Kidney (tissue), 14 donors: ENCODE results near the gene ETV7. TPM values are rescaled to one million over a fixed set of nuclear protein-coding genes. Genes with fewer than 3 reads are reported as not detected.
A peak's percentile ranks its signal among the peaks of the same experiment; 100 is the strongest.

ENCODE experiments used
- DNase-seq, 5 donors: peaks; one replicate each; pipeline ENCODE4 v3.0.0-alpha.2; 2013 to 2020
- FAIRE-seq: peaks from 2 replicates; lab custom pipeline; 2012; peaks lifted over from hg19 to GRCh38; lab: Jason Lieb, UNC
- H3K27ac ChIP-seq, 2 donors: one replicate each; pipeline ENCODE4 v1.7.0; 2013; ENCODE audit warnings: low read depth in 2 of 2, low read length in 2 of 2, inconsistent platforms in 1 of 2
- H3K27me3 ChIP-seq: one replicate; pipeline ENCODE4 v1.7.1; 2013; ENCODE audit warnings: low read length, inconsistent platforms; ENCODE audit not compliant: control insufficient read depth, insufficient read depth
- H3K36me3 ChIP-seq, 3 donors: one replicate each; pipeline versions ENCODE4 v1.7.0 to v1.7.1; 2013; ENCODE audit warnings: low read length in 3 of 3, control low read depth in 1 of 3, inconsistent platforms in 1 of 3; ENCODE audit not compliant: insufficient read depth in 3 of 3, control insufficient read depth in 2 of 3
- H3K4me1 ChIP-seq, 3 donors: one replicate each; pipeline versions ENCODE4 v1.7.0 to v1.7.1; 2013; ENCODE audit warnings: low read length in 3 of 3, inconsistent platforms in 1 of 3, low read depth in 1 of 3; ENCODE audit not compliant: control insufficient read depth in 2 of 3, insufficient read depth in 2 of 3
- H3K4me3 ChIP-seq, 3 donors: one replicate each; pipeline versions ENCODE4 v1.7.0 to v1.8.1; 2013; ENCODE audit warnings: low read length in 3 of 3, control low read depth in 1 of 3, inconsistent platforms in 1 of 3
- H3K9ac ChIP-seq, 3 donors: one replicate each; pipeline versions ENCODE4 v1.7.0 to v1.7.1; 2013; ENCODE audit warnings: low read length in 3 of 3, control low read depth in 1 of 3, inconsistent platforms in 1 of 3
- H3K9me3 ChIP-seq, 3 donors: one replicate each; pipeline versions ENCODE4 v1.7.0 to v1.7.1; 2013; ENCODE audit warnings: low read length in 3 of 3, control low read depth in 1 of 3, inconsistent platforms in 1 of 3; ENCODE audit not compliant: control insufficient read depth in 2 of 3, insufficient read depth in 1 of 3
- CTCF ChIP-seq: IDR thresholded peaks from 3 replicates; pipeline ENCODE4 v1.5.1; 2012; ENCODE audit warnings: mild to moderate bottlenecking, moderate library complexity, borderline replicate concordance; ENCODE audit not compliant: insufficient read depth; ENCODE audit errors: extremely low read depth
- intact Hi-C: fragments of 100-400 bp; cut with DNase I; formaldehyde crosslinking; loops from one replicate; pipeline ENCODE4 v1.11.1; 2022
- polyA plus RNA-seq: library from polyadenylated mRNA; stranded (reverse); fragments of 350-450 nt; fragmentation: Illumina TruSeq; extraction: RNeasy Lipid Tissue Mini Kit (QIAGEN cat#74804); gene quantifications from one replicate; pipeline ENCODE4 v1.2.3, GENCODE V29; 2014; ENCODE audit warnings: low read depth, low replicate concordance; ENCODE audit not compliant: insufficient read depth
- total RNA-seq: library from RNA; stranded (reverse); fragmentation: NEBNext Ultra II Directional; extraction: Animal tissue kit (Norgen Biotek cat#: 25700); gene quantifications from one replicate; pipeline ENCODE4 v1.2.1, GENCODE V29; 2021
- donor health status: control.
- donor health status: control.
- donor health status: control.
- donor health status: control.
- donor health status: control.
- donor health status: DM: yes; HTN: yes; CAD: no.
- donor health status: Normal renal cell carcinoma (clear cell type).

The ETV7 gene
- total and polyA plus RNA-seq, 2 donors from 2014 or later = 0.99 to 4.6 TPM

GRCh38 chr6:36350681-36351571, 36.5 kb downstream of the ETV7 start:
- intact Hi-C loops = no loop called here
- no peaks in the 10 kb centered on the region for H3K27me3 ChIP-seq
- DNase-seq = peak in 1 of 5 donors; percentile 86
- no peak for FAIRE-seq
- H3K36me3 ChIP-seq = no peaks in the 10 kb centered on the region
- peak overlapping the region; percentile 49 to 74 for H3K27ac ChIP-seq
- no peak overlapping the region for H3K4me3 ChIP-seq
- peaks cover 0 to 4% (median 0%) of the 10 kb centered on the region in 3 donors for H3K9me3 ChIP-seq
- peaks cover 0 to 2% (median 0%) of the 10 kb centered on the region in 3 donors for H3K4me1 ChIP-seq
- no peak for TF ChIP-seq CTCF
- no peak overlapping the region for H3K9ac ChIP-seq

- no peak for DNase-seq
- TF ChIP-seq CTCF = no peak
- H3K36me3 ChIP-seq = no peaks in the 10 kb centered on the region
- FAIRE-seq = no peak
- intact Hi-C loops = no loop called here
- no peak overlapping the region for H3K9ac ChIP-seq
- H3K4me1 ChIP-seq = peaks cover 0 to 2% (median 0%) of the 10 kb centered on the region in 3 donors
- no peaks in the 10 kb centered on the region for H3K27me3 ChIP-seq
- H3K27ac ChIP-seq = peak overlapping the region; percentile 49 to 74
- no peak overlapping the region for H3K4me3 ChIP-seq
- H3K9me3 ChIP-seq = peaks cover 0 to 4% (median 0%) of the 10 kb centered on the region in 3 donors
Measured at GRCh38 chr6:36350082-36350481, 37.4 kb downstream of the ETV7 start.

- no peak overlapping the region for H3K4me3 ChIP-seq
- H3K27ac ChIP-seq = no peak overlapping the region
- intact Hi-C loops = no loop called here
- peaks cover 0 to 4% (median 0%) of the 10 kb centered on the region in 3 donors for H3K9me3 ChIP-seq
- no peak overlapping the region for H3K9ac ChIP-seq
- DNase-seq = no peak
- H3K27me3 ChIP-seq = no peaks in the 10 kb centered on the region
- H3K4me1 ChIP-seq = peaks cover 0 to 2% (median 0%) of the 10 kb centered on the region in 3 donors
- H3K36me3 ChIP-seq = no peaks in the 10 kb centered on the region
- FAIRE-seq = no peak
- TF ChIP-seq CTCF = no peak
Measured at GRCh38 chr6:36349240-36349639, 38.2 kb downstream of the ETV7 start.
